Testis (tissue), 3 donors: ENCODE measurements around the gene NCCRP1. TPM values are rescaled to one million over a fixed set of nuclear protein-coding genes. Genes with fewer than 3 reads are reported as not detected.

Source experiments
- DNase-seq: peaks from one replicate; pipeline ENCODE4 v3.0.0-alpha.2; 2019
- H3K27ac ChIP-seq, 2 donors: fragments of 200-600 bp; sonication (generic); one replicate each; pipeline ENCODE4 v1.5.1; 2019
- H3K27me3 ChIP-seq: fragments of 200-600 bp; sonication (generic); one replicate; pipeline ENCODE4 v1.5.1; 2019
- H3K36me3 ChIP-seq: fragments of 200-600 bp; sonication (generic); one replicate; pipeline ENCODE4 v1.5.1; 2017; ENCODE audit warnings: low read depth; ENCODE audit errors: missing control alignments
- H3K4me1 ChIP-seq: fragments of 200-600 bp; sonication (generic); one replicate; pipeline ENCODE4 v1.5.1; 2019
- H3K4me3 ChIP-seq, 2 donors: fragments of 200-600 bp; sonication (generic); one replicate each; pipeline ENCODE4 v1.5.1; 2017 to 2019
- H3K9me3 ChIP-seq: fragments of 200-600 bp; sonication (generic); one replicate; pipeline ENCODE4 v1.5.1; 2017
- POLR2A ChIP-seq: fragments of 450-650 bp; IDR thresholded peaks from one replicate; pipeline ENCODE4 v1.6.1; 2017; ENCODE audit warnings: antibody characterized with exemption, mild to moderate bottlenecking, moderate library complexity
- WGBS, 2 donors: methylation state at CpG; one replicate each; pipeline ENCODE4 v1.1.5; 2018; 5-methylcytosine and 5-hydroxymethylcytosine counted together
- intact Hi-C: fragments of 100-400 bp; cut with DNase I; formaldehyde crosslinking; loops from one replicate; pipeline ENCODE4 v1.15.1; 2023; ENCODE audit warnings: low total_unique reads
- polyA plus RNA-seq: library from polyadenylated mRNA; stranded (reverse); fragments of 350-450 nt; fragmentation: Illumina TruSeq; extraction: RNeasy Lipid Tissue Mini Kit (QIAGEN cat#74804); gene quantifications from one replicate; pipeline ENCODE4 v1.2.3, GENCODE V29; 2014; ENCODE audit warnings: low read depth, low replicate concordance; ENCODE audit not compliant: insufficient read depth
- total RNA-seq, 2 donors: library from RNA; depleted of rRNA; stranded (reverse); fragments of >200 nt; gene quantifications; one replicate each; pipeline ENCODE4 v1.2.3, GENCODE V29; 2016
- TF ChIP-seq, protein P1 (sequence below), 3 experiments: fragments of 450-650 bp in 2 of 3; fragments of 200-600 bp in 1 of 3; sonication (generic) in 1 of 3; IDR thresholded peaks; one replicate each; pipeline ENCODE4 v1.5.1; 2016 to 2019; ENCODE audit warnings: antibody characterized with exemption in 3 of 3, mild to moderate bottlenecking in 2 of 3, moderate library complexity in 1 of 3

The NCCRP1 gene
- total and polyA plus RNA-seq, 3 donors from 2014 or later, result 0.73 to 1.3 (median 1.1) TPM

DNA sequence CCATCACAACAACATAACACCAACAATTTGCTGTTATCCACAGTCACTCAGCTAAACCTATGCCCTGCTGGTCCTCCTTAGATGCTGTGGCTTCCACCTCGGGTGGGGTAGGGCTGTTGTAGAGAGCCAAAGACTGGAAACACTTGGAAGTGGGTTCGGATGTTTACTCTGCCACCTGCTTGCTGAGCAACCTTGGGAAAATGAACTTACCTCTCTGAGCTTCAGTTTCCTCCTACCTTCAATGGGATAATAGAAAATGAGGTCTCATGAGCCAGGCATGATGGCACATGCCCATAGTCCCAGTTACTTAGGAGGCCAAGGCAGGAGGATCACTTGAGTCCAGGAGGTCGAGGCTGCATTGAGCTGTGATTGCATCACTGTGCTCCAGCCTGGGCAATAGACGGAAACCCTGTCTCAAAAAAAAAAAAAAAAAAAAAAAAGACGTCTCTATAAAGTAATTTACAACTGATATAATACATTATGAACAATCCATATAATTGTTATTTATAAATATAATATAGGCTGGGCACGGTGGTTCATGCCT lies 10.6 kb downstream of the NCCRP1 start:
- TF ChIP-seq, protein P1, sequence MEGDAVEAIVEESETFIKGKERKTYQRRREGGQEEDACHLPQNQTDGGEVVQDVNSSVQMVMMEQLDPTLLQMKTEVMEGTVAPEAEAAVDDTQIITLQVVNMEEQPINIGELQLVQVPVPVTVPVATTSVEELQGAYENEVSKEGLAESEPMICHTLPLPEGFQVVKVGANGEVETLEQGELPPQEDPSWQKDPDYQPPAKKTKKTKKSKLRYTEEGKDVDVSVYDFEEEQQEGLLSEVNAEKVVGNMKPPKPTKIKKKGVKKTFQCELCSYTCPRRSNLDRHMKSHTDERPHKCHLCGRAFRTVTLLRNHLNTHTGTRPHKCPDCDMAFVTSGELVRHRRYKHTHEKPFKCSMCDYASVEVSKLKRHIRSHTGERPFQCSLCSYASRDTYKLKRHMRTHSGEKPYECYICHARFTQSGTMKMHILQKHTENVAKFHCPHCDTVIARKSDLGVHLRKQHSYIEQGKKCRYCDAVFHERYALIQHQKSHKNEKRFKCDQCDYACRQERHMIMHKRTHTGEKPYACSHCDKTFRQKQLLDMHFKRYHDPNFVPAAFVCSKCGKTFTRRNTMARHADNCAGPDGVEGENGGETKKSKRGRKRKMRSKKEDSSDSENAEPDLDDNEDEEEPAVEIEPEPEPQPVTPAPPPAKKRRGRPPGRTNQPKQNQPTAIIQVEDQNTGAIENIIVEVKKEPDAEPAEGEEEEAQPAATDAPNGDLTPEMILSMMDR (IDR thresholded peaks at IDR 0.05), result no peak
- TF ChIP-seq POLR2A, result no peak

GRCh38 chr19:39208175-39208795 lies 11.5 kb downstream of the NCCRP1 start:
- Histone ChIP-seq H3K27me3 (no peaks in the 10 kb centered on the region), H3K4me1 (no peaks in the 10 kb centered on the region), H3K27ac (no peak overlapping the region), H3K9me3 (no peaks in the 10 kb centered on the region), H3K36me3 (no peaks in the 10 kb centered on the region), H3K4me3 (no peak overlapping the region)
- no peak for TF ChIP-seq POLR2A
- TF ChIP-seq, protein P1 (IDR thresholded peaks at IDR 0.05), result no peak
- intact Hi-C loops, result no loop called here
- DNase-seq, result no peak
- WGBS, 2 donors, result 80 to 88% methylated on average over 7 to 9 of the region's 9 CpGs

More for the DNA sequence above, 10.6 kb downstream of the NCCRP1 start:
- H3K27me3 ChIP-seq, result no peaks in the 10 kb centered on the region
- no peaks in the 10 kb centered on the region for H3K4me1 ChIP-seq
- no peaks in the 10 kb centered on the region for H3K9me3 ChIP-seq
- no peaks in the 10 kb centered on the region for H3K36me3 ChIP-seq
- H3K4me3 ChIP-seq, result no peak overlapping the region
- intact Hi-C loops, result no loop called here
- WGBS, 2 donors, result 75 to 77% methylated on average over 6 of the region's 6 CpGs
- H3K27ac ChIP-seq, result no peak overlapping the region
- no peak for DNase-seq

DNA sequence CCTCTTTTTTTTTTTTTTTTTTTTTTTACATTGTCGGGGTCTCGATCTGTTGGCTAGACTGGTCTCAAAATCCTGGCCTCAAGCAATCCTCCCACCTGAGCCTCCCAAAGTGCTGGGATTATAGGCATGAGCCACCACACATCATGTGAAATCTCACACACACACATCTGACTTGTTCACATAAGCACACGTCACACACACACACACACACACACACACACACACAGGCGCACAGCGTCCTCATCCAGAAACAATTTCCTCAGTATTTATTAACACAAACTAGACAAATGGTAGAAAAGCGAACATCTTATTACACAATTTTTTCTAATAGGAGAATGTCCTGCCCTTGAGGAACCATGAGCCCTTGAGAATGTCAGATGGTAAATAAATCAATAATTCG lies 12.4 kb downstream of the NCCRP1 start:
- Histone ChIP-seq H3K27me3 (no peaks in the 10 kb centered on the region), H3K27ac (no peak overlapping the region), H3K4me1 (no peaks in the 10 kb centered on the region), H3K9me3 (no peaks in the 10 kb centered on the region), H3K4me3 (no peak overlapping the region), H3K36me3 (no peaks in the 10 kb centered on the region)
- intact Hi-C loops, result no loop called here
- 78 to 83% methylated on average over 7 of the region's 7 CpGs for WGBS, 2 donors
- DNase-seq, result no peak
- TF ChIP-seq POLR2A, result no peak
- TF ChIP-seq, protein P1 (IDR thresholded peaks at IDR 0.05), result no peak

DNA sequence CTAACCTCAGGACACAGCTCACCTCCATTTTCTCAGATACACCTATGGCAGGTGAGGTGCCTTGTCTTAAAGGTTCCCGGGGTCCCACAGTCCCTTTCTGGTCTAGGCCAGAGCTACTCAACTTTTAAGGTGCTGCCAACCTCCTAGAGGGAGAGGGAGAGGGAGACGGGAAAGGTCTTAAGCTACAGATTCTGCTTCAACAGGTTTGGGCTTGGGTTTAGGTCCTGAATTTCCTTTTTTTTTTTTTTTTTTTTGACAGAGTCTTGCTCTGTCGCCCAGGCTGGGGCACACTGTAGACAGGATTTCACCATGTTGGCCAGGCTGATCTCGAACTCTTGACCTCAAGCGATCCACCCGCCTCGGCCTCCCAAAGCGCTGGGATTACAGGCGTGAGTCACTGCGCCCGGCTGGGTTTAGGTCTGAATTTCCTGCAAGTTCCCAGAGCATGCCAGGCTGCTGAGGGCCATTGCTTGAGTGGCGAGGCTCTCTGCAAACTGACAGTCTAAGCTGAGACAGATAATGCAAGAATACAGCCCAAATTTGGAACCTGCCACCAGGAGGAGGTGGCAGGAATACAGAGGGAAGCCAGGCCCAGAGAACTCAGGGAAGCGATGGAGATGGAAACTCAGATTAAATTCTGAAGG lies 15.1 kb downstream of the NCCRP1 start:
- no peak for DNase-seq
- Histone ChIP-seq H3K4me3 (no peak overlapping the region), H3K27me3 (no peaks in the 10 kb centered on the region), H3K27ac (no peak overlapping the region), H3K36me3 (no peaks in the 10 kb centered on the region), H3K9me3 (no peaks in the 10 kb centered on the region), H3K4me1 (no peaks in the 10 kb centered on the region)
- 77 to 82% methylated on average over 13 of the region's 13 CpGs for WGBS, 2 donors
- TF ChIP-seq, protein P1 (IDR thresholded peaks at IDR 0.05), result no peak
- no peak for TF ChIP-seq POLR2A
- intact Hi-C loops, result no loop called here
